Measurements from ENCODE around the gene SLFNL1. TPM values are rescaled to one million over a fixed set of nuclear protein-coding genes. Genes with fewer than 3 reads are reported as not detected.

SLFNL1 gene
- total and polyA plus RNA-seq, 2 donors (not counting 1 experiment from before 2014, with no cell fraction given), result 0.18 to 1.2 TPM

DNA sequence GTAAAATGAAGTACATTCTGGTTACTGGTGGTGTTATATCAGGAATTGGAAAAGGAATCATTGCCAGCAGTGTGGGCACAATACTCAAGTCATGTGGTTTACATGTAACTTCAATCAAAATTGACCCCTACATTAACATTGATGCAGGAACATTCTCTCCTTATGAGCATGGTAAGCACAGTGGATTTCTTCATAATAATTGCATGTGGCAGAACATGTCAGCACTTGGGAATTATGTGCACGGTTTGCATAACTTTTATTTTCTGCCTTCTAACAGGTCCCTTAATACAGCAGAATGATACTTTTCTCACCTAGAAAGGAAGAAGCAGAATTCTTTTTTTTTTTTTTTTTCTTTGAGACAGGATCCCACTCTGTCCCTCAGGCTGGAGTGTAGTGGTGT lies 38.2 kb downstream of the SLFNL1 start:
- DNase-seq, result no peak
- Mint-ChIP-seq H3K4me3 (no peak overlapping the region), H3K27ac (no peak overlapping the region), H3K4me1 (peaks cover 15% of the 10 kb centered on the region), H3K9me3 (ENCODE audit: insufficient read depth) (no peaks in the 10 kb centered on the region), H3K27me3 (no peaks in the 10 kb centered on the region)
- H3K4me1 ChIP-seq (ENCODE audit: control insufficient read depth in 2 of 2, insufficient read depth in 2 of 2, low read length in 2 of 2), result peaks cover 13 to 18% of the 10 kb centered on the region in 2 donors
- POLR2A ChIA-PET, result no interaction called here
- no CpG with 5 or more reads among the region's 1 CpG for WGBS (ENCODE audit: insufficient coverage)
- no peak overlapping the region for H3K4me2 ChIP-seq (replicated peaks; ENCODE audit: low read depth, low read length, poor library complexity, severe bottlenecking)
- H3K9me3 ChIP-seq (ENCODE audit: control extremely low read depth in 1 of 3, control insufficient read depth in 2 of 3, insufficient read depth in 1 of 3, low read length in 2 of 3), result no peaks in the 10 kb centered on the region
- H3K79me2 ChIP-seq (ENCODE audit: control insufficient read depth, insufficient read depth, low read length), result peaks cover 52% of the 10 kb centered on the region
- no peak overlapping the region for H3K27ac ChIP-seq (ENCODE audit: low read length in 2 of 2)
- intact Hi-C loops (cut with micrococcal nuclease), result no loop called here
- no peak overlapping the region for H3K4me3 ChIP-seq (ENCODE audit: control extremely low read depth in 1 of 5, extremely low read depth in 1 of 5, insufficient read depth in 1 of 5, low read depth in 2 of 5, low read length in 4 of 5)
- no peaks in the 10 kb centered on the region for H3K27me3 ChIP-seq (replicated peaks in 1 of 4; ENCODE audit: control extremely low read depth in 1 of 4, control insufficient read depth in 3 of 4, insufficient read depth in 4 of 4, low read length in 3 of 4)
- H3K36me3 ChIP-seq (replicated peaks in 1 of 2; ENCODE audit: control extremely low read depth in 1 of 2, control insufficient read depth in 1 of 2, extremely low read depth in 1 of 2, insufficient read depth in 2 of 2, low read length in 1 of 2), result peaks cover under 1 to 42% of the 10 kb centered on the region in 2 experiments
- no peak for ATAC-seq (ENCODE audit: low read depth)
- no peak overlapping the region for H3K9ac ChIP-seq (ENCODE audit: low read length)
- TF ChIP-seq, protein P1, sequence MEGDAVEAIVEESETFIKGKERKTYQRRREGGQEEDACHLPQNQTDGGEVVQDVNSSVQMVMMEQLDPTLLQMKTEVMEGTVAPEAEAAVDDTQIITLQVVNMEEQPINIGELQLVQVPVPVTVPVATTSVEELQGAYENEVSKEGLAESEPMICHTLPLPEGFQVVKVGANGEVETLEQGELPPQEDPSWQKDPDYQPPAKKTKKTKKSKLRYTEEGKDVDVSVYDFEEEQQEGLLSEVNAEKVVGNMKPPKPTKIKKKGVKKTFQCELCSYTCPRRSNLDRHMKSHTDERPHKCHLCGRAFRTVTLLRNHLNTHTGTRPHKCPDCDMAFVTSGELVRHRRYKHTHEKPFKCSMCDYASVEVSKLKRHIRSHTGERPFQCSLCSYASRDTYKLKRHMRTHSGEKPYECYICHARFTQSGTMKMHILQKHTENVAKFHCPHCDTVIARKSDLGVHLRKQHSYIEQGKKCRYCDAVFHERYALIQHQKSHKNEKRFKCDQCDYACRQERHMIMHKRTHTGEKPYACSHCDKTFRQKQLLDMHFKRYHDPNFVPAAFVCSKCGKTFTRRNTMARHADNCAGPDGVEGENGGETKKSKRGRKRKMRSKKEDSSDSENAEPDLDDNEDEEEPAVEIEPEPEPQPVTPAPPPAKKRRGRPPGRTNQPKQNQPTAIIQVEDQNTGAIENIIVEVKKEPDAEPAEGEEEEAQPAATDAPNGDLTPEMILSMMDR (IDR thresholded peaks at IDR 0.05), result no peak
- no peak for TF ChIP-seq EZH2 (IDR thresholded peaks at IDR 0.05; ENCODE audit: borderline replicate concordance, insufficient read depth, low read depth, low read length, poor library complexity, severe bottlenecking)
- no peaks in the 10 kb centered on the region for H4K20me1 ChIP-seq (ENCODE audit: control insufficient read depth, insufficient read depth, low read length, poor library complexity, severe bottlenecking)
- no peak overlapping the region for H2AFZ ChIP-seq (ENCODE audit: insufficient read depth, low read depth, low read length, poor library complexity, severe bottlenecking)
- CTCF ChIA-PET, result no interaction called here

DNA sequence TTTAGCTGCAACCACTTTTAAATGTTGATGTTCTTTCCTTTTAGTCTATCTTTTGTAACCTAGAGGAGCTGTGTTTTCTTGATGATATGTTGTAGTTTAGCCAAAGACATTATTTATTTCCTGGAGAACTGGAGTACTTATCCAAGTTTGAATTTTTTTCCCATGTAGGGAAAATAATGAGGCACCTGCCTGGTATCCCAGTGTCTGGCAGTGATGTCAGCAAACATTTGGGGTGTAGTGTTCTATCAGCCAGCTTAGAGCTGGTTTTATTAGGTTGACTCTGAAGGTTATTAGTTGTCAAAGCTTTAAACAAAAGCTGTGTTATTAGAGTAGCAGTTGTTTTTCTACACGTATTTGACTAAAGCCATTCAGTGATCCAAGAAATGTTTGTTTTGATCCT lies 38.8 kb downstream of the SLFNL1 start:
- intact Hi-C loops (cut with micrococcal nuclease), result no loop called here
- Histone ChIP-seq H3K79me2 (ENCODE audit: control insufficient read depth, insufficient read depth, low read length) (peaks cover 52% of the 10 kb centered on the region), H3K36me3 (replicated peaks in 1 of 2; ENCODE audit: control extremely low read depth in 1 of 2, control insufficient read depth in 1 of 2, extremely low read depth in 1 of 2, insufficient read depth in 2 of 2, low read length in 1 of 2) (peaks cover 0 to 36% of the 10 kb centered on the region in 2 experiments), H3K9ac (ENCODE audit: low read length) (no peak overlapping the region), H3K4me2 (replicated peaks; ENCODE audit: low read depth, low read length, poor library complexity, severe bottlenecking) (no peak overlapping the region), H3K27ac (ENCODE audit: low read length in 2 of 2) (no peak overlapping the region), H3K4me1 (ENCODE audit: control insufficient read depth in 2 of 2, insufficient read depth in 2 of 2, low read length in 2 of 2) (peaks cover 13 to 18% of the 10 kb centered on the region in 2 donors), H3K9me3 (ENCODE audit: control extremely low read depth in 1 of 3, control insufficient read depth in 2 of 3, insufficient read depth in 1 of 3, low read length in 2 of 3) (no peaks in the 10 kb centered on the region), H4K20me1 (ENCODE audit: control insufficient read depth, insufficient read depth, low read length, poor library complexity, severe bottlenecking) (no peaks in the 10 kb centered on the region), H3K27me3 (replicated peaks in 1 of 4; ENCODE audit: control extremely low read depth in 1 of 4, control insufficient read depth in 3 of 4, insufficient read depth in 4 of 4, low read length in 3 of 4) (no peaks in the 10 kb centered on the region), H3K4me3 (ENCODE audit: control extremely low read depth in 1 of 5, extremely low read depth in 1 of 5, insufficient read depth in 1 of 5, low read depth in 2 of 5, low read length in 4 of 5) (no peak overlapping the region), H2AFZ (ENCODE audit: insufficient read depth, low read depth, low read length, poor library complexity, severe bottlenecking) (no peak overlapping the region)
- no peak for DNase-seq
- H3K9me3 Mint-ChIP-seq (ENCODE audit: insufficient read depth), result no peaks in the 10 kb centered on the region
- no peak overlapping the region for H3K4me3 Mint-ChIP-seq
- TF ChIP-seq, protein P1 (IDR thresholded peaks at IDR 0.05), result no peak
- no peak for TF ChIP-seq EZH2 (IDR thresholded peaks at IDR 0.05; ENCODE audit: borderline replicate concordance, insufficient read depth, low read depth, low read length, poor library complexity, severe bottlenecking)
- no peak for ATAC-seq (ENCODE audit: low read depth)
- ChIA-PET CTCF (no interaction called here), POLR2A (no interaction called here)
- no peak overlapping the region for H3K27ac Mint-ChIP-seq
- H3K27me3 Mint-ChIP-seq, result no peaks in the 10 kb centered on the region
- peaks cover 15% of the 10 kb centered on the region for H3K4me1 Mint-ChIP-seq
- 100% methylated on average over 1 of the region's 1 CpG for WGBS (ENCODE audit: insufficient coverage)

All from B cell (primary cell).